Testis (tissue), 2 donors: ENCODE measurements around the gene MYF5.

Experiments
- POLR2A ChIP-seq: fragments of 450-650 bp; IDR thresholded peaks from one replicate; pipeline ENCODE4 v1.6.1; 2017; ENCODE audit warnings: antibody characterized with exemption, mild to moderate bottlenecking, moderate library complexity
- TF ChIP-seq, protein P1 (sequence below), 3 experiments: fragments of 450-650 bp in 2 of 3; fragments of 200-600 bp in 1 of 3; sonication (generic) in 1 of 3; IDR thresholded peaks; one replicate each; pipeline ENCODE4 v1.5.1; 2016 to 2019; ENCODE audit warnings: antibody characterized with exemption in 3 of 3, mild to moderate bottlenecking in 2 of 3, moderate library complexity in 1 of 3

- TF ChIP-seq, protein P1, sequence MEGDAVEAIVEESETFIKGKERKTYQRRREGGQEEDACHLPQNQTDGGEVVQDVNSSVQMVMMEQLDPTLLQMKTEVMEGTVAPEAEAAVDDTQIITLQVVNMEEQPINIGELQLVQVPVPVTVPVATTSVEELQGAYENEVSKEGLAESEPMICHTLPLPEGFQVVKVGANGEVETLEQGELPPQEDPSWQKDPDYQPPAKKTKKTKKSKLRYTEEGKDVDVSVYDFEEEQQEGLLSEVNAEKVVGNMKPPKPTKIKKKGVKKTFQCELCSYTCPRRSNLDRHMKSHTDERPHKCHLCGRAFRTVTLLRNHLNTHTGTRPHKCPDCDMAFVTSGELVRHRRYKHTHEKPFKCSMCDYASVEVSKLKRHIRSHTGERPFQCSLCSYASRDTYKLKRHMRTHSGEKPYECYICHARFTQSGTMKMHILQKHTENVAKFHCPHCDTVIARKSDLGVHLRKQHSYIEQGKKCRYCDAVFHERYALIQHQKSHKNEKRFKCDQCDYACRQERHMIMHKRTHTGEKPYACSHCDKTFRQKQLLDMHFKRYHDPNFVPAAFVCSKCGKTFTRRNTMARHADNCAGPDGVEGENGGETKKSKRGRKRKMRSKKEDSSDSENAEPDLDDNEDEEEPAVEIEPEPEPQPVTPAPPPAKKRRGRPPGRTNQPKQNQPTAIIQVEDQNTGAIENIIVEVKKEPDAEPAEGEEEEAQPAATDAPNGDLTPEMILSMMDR (IDR thresholded peaks at IDR 0.05): no peak
- TF ChIP-seq POLR2A: no peak
Measured at GRCh38 chr12:80711866-80712265, 4.8 kb upstream of the MYF5 start.
